ENCODE measurements around the gene NCKAP5. TPM values are rescaled to one million over a fixed set of nuclear protein-coding genes. Genes with fewer than 3 reads are reported as not detected.

The NCKAP5 gene
- total and polyA plus RNA-seq, 8 donors: 0.23 to 1.5 (median 0.44) TPM

- no peak for TF ChIP-seq CTCF (IDR thresholded peaks at IDR 0.05)
- Histone ChIP-seq H3K36me3 (no peaks in the 10 kb centered on the region), H3K9me3 (no peaks in the 10 kb centered on the region), H3K27me3 (no peaks in the 10 kb centered on the region), H3K27ac (no peak overlapping the region), H3K4me3 (no peak overlapping the region), H3K4me1 (no peaks in the 10 kb centered on the region)
- DNase-seq: no peak
- intact Hi-C loops (cut with DNase I): no loop called here
- 83 to 88% methylated on average over 2 of the region's 2 CpGs for WGBS, 2 donors
- FAIRE-seq: no peak
- ATAC-seq: no peak
Observed at GRCh38 chr2:133316557-133316956, 251.7 kb downstream of the NCKAP5 start.

GRCh38 chr2:133315280-133315679 is 253.0 kb downstream of the NCKAP5 start:
- no peak overlapping the region for H3K27ac ChIP-seq
- ATAC-seq: no peak
- H3K4me3 ChIP-seq: no peak overlapping the region
- no peak for DNase-seq
- WGBS, 2 donors: 65 to 77% methylated on average over 6 of the region's 6 CpGs
- H3K9me3 ChIP-seq: no peaks in the 10 kb centered on the region
- no peaks in the 10 kb centered on the region for H3K36me3 ChIP-seq
- intact Hi-C loops (cut with DNase I): no loop called here
- no peaks in the 10 kb centered on the region for H3K4me1 ChIP-seq
- TF ChIP-seq CTCF (IDR thresholded peaks at IDR 0.05): no peak
- no peaks in the 10 kb centered on the region for H3K27me3 ChIP-seq
- no peak for FAIRE-seq

- H3K4me3 ChIP-seq: no peak overlapping the region
- intact Hi-C loops (cut with DNase I): no loop called here
- no peaks in the 10 kb centered on the region for H3K9me3 ChIP-seq
- no peaks in the 10 kb centered on the region for H3K4me1 ChIP-seq
- no peaks in the 10 kb centered on the region for H3K27me3 ChIP-seq
- 72 to 86% methylated on average over 4 of the region's 4 CpGs for WGBS, 2 donors
- TF ChIP-seq CTCF (IDR thresholded peaks at IDR 0.05): no peak
- no peaks in the 10 kb centered on the region for H3K36me3 ChIP-seq
- no peak for FAIRE-seq
- no peak for DNase-seq
- ATAC-seq: no peak
- H3K27ac ChIP-seq: no peak overlapping the region
Observed at GRCh38 chr2:133314795-133315194, 253.5 kb downstream of the NCKAP5 start.

- ATAC-seq: no peak
- no peaks in the 10 kb centered on the region for H3K36me3 ChIP-seq
- DNase-seq: no peak
- H3K27me3 ChIP-seq: no peaks in the 10 kb centered on the region
- no peaks in the 10 kb centered on the region for H3K9me3 ChIP-seq
- TF ChIP-seq CTCF (IDR thresholded peaks at IDR 0.05): no peak
- no peak overlapping the region for H3K4me3 ChIP-seq
- 62 to 79% methylated on average over 4 of the region's 4 CpGs for WGBS, 2 donors
- no peak overlapping the region for H3K27ac ChIP-seq
- FAIRE-seq: no peak
- H3K4me1 ChIP-seq: no peaks in the 10 kb centered on the region
- intact Hi-C loops (cut with DNase I): no loop called here
Observed at GRCh38 chr2:133312038-133312729, 256.1 kb downstream of the NCKAP5 start.

- no peak for DNase-seq
- H3K9me3 ChIP-seq: no peaks in the 10 kb centered on the region
- intact Hi-C loops (cut with DNase I): no loop called here
- no peak overlapping the region for H3K27ac ChIP-seq
- TF ChIP-seq CTCF (IDR thresholded peaks at IDR 0.05): no peak
- FAIRE-seq: no peak
- H3K4me1 ChIP-seq: no peaks in the 10 kb centered on the region
- H3K36me3 ChIP-seq: no peaks in the 10 kb centered on the region
- WGBS, 2 donors: 64 to 77% methylated on average over 2 of the region's 2 CpGs
- ATAC-seq: no peak
- no peaks in the 10 kb centered on the region for H3K27me3 ChIP-seq
- no peak overlapping the region for H3K4me3 ChIP-seq
Observed at GRCh38 chr2:133306236-133306635, 262.0 kb downstream of the NCKAP5 start.

Data from pancreas (tissue), 10 donors.